ENCODE data around the gene RASA1. TPM values are rescaled to one million over a fixed set of nuclear protein-coding genes. Genes with fewer than 3 reads are reported as not detected.

Gene RASA1
- polyA plus RNA-seq, 1 experiment: 67.3 TPM

- POLR2A ChIA-PET: no interaction called here
- DNase-seq (ENCODE audit: low read depth, low spot score): no peak
These were observed 25.4 kb upstream of the RASA1 start for GRCh38 chr5:87242242-87242641.

DNA sequence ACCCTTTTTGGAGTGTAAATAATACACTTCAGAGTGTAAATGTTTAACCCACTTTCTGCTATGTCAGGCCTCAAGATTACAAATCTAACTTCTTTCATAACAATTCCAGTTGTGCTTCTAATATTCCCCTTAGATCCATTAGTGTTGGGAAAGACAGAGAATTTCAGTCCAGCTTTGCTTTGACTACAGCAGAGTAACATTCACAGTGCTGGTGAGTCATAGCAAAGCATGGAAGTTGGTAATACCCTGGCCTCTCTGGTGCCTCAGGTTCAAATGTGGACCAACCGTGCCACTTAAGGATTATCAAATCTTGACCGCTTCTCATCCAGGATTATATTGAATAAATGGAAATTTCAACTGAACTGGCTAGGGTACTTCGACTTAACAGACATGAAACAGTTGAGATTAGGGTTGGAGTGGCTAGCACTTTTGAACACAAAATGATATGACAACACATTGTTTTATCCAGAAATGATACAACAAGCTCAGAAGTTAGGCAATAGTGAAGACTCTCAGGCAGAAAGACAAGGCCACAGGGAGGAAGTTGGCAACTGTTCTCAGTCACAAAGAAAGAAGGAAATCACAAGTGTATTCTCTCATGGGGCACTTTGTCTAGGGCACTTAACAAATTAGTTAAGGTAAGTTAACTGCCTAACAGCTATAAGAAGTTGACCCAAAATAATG, 24.4 kb upstream of the RASA1 start:
- POLR2A ChIA-PET: no interaction called here
- CTCF ChIA-PET: no interaction called here
- H3K27ac ChIP-seq (ENCODE audit: low read depth, low read length): no peak overlapping the region
- no peak overlapping the region for H3K4me3 ChIP-seq (ENCODE audit: low read depth, low read length)
- TF ChIP-seq, protein P1, sequence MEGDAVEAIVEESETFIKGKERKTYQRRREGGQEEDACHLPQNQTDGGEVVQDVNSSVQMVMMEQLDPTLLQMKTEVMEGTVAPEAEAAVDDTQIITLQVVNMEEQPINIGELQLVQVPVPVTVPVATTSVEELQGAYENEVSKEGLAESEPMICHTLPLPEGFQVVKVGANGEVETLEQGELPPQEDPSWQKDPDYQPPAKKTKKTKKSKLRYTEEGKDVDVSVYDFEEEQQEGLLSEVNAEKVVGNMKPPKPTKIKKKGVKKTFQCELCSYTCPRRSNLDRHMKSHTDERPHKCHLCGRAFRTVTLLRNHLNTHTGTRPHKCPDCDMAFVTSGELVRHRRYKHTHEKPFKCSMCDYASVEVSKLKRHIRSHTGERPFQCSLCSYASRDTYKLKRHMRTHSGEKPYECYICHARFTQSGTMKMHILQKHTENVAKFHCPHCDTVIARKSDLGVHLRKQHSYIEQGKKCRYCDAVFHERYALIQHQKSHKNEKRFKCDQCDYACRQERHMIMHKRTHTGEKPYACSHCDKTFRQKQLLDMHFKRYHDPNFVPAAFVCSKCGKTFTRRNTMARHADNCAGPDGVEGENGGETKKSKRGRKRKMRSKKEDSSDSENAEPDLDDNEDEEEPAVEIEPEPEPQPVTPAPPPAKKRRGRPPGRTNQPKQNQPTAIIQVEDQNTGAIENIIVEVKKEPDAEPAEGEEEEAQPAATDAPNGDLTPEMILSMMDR (IDR thresholded peaks at IDR 0.05; ENCODE audit: low read depth, low read length): no peak
- H3K9me3 ChIP-seq (ENCODE audit: control insufficient read depth, insufficient read depth, low read length): no peaks in the 10 kb centered on the region
- no peaks in the 10 kb centered on the region for H3K27me3 ChIP-seq (ENCODE audit: control insufficient read depth, insufficient read depth, low read length)
- DNase-seq (ENCODE audit: low read depth, low spot score): peak; percentile 30

More at GRCh38 chr5:87242242-87242641, 25.4 kb upstream of the RASA1 start:
- H3K4me3 ChIP-seq (ENCODE audit: low read depth, low read length): no peak overlapping the region
- CTCF ChIA-PET: no interaction called here
- no peak overlapping the region for H3K27ac ChIP-seq (ENCODE audit: low read depth, low read length)
- H3K9me3 ChIP-seq (ENCODE audit: control insufficient read depth, insufficient read depth, low read length): no peaks in the 10 kb centered on the region
- TF ChIP-seq, protein P1 (IDR thresholded peaks at IDR 0.05; ENCODE audit: low read depth, low read length): no peak
- no peaks in the 10 kb centered on the region for H3K27me3 ChIP-seq (ENCODE audit: control insufficient read depth, insufficient read depth, low read length)

DNA sequence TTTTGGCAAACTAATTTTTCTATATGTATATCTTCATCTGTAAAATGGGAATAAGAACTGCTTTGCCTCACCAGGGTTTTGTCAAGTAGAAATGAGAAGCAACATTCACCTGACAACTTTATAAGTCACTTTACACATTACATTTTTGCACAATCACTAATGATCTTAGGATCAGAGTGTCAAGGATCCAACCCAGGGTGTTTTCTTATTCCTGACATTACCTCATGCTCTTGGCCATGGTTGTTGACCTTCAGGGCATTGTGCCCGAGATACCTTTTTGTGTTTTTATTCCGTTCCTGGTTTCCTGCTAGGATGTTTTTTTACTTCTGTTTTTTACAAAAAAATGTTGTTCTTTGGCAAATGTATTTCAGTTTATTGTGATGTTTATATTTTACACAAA, 22.2 kb upstream of the RASA1 start:
- TF ChIP-seq, protein P1 (IDR thresholded peaks at IDR 0.05; ENCODE audit: low read depth, low read length): no peak
- H3K9me3 ChIP-seq (ENCODE audit: control insufficient read depth, insufficient read depth, low read length): no peaks in the 10 kb centered on the region
- no peak for DNase-seq (ENCODE audit: low read depth, low spot score)
- H3K27ac ChIP-seq (ENCODE audit: low read depth, low read length): no peak overlapping the region
- POLR2A ChIA-PET: no interaction called here
- H3K4me3 ChIP-seq (ENCODE audit: low read depth, low read length): no peak overlapping the region
- H3K27me3 ChIP-seq (ENCODE audit: control insufficient read depth, insufficient read depth, low read length): no peaks in the 10 kb centered on the region
- CTCF ChIA-PET: no interaction called here

GRCh38 chr5:87246061-87246460, 21.6 kb upstream of the RASA1 start:
- no peak overlapping the region for H3K4me3 ChIP-seq (ENCODE audit: low read depth, low read length)
- no peaks in the 10 kb centered on the region for H3K9me3 ChIP-seq (ENCODE audit: control insufficient read depth, insufficient read depth, low read length)
- ChIA-PET POLR2A (no interaction called here), CTCF (no interaction called here)
- TF ChIP-seq, protein P1 (IDR thresholded peaks at IDR 0.05; ENCODE audit: low read depth, low read length): no peak
- no peak for DNase-seq (ENCODE audit: low read depth, low spot score)
- H3K27me3 ChIP-seq (ENCODE audit: control insufficient read depth, insufficient read depth, low read length): no peaks in the 10 kb centered on the region
- H3K27ac ChIP-seq (ENCODE audit: low read depth, low read length): no peak overlapping the region

DNA sequence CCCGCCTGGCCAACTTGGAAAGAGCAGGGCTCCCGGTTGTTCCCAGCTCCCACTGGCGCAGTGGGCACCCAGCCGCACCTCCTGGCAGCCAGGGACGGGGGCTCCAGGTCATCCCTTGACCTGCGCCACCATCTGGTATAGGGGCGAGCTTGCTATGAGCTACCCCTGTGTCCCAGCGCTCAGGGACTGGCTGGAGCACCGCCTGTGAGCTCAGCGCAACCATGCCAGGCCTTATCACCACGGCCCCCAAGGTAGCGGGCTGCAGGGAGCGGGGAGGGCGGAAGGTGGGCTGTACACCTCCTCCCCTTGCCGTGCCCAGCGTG, 15.4 kb upstream of the RASA1 start:
- ChIA-PET CTCF (no interaction called here), POLR2A (no interaction called here)
- H3K4me3 ChIP-seq (ENCODE audit: low read depth, low read length): no peak overlapping the region
- TF ChIP-seq, protein P1 (IDR thresholded peaks at IDR 0.05; ENCODE audit: low read depth, low read length): no peak
- peaks cover 12% of the 10 kb centered on the region for H3K9me3 ChIP-seq (ENCODE audit: control insufficient read depth, insufficient read depth, low read length)
- no peak for DNase-seq (ENCODE audit: low read depth, low spot score)
- no peak overlapping the region for H3K27ac ChIP-seq (ENCODE audit: low read depth, low read length)
- no peaks in the 10 kb centered on the region for H3K27me3 ChIP-seq (ENCODE audit: control insufficient read depth, insufficient read depth, low read length)

Data from AG04450 (cell line).